HG03457 (cell line): ENCODE data around the gene CERS3.

Experiments used
- ATAC-seq: cut with Tn5 transposase; IDR thresholded peaks from one replicate; pipeline ENCODE4 v1.9.1; 2021; ENCODE audit warnings: moderate number of reproducible peaks; ENCODE audit not compliant: unreplicated experiment

The CERS3 gene

DNA sequence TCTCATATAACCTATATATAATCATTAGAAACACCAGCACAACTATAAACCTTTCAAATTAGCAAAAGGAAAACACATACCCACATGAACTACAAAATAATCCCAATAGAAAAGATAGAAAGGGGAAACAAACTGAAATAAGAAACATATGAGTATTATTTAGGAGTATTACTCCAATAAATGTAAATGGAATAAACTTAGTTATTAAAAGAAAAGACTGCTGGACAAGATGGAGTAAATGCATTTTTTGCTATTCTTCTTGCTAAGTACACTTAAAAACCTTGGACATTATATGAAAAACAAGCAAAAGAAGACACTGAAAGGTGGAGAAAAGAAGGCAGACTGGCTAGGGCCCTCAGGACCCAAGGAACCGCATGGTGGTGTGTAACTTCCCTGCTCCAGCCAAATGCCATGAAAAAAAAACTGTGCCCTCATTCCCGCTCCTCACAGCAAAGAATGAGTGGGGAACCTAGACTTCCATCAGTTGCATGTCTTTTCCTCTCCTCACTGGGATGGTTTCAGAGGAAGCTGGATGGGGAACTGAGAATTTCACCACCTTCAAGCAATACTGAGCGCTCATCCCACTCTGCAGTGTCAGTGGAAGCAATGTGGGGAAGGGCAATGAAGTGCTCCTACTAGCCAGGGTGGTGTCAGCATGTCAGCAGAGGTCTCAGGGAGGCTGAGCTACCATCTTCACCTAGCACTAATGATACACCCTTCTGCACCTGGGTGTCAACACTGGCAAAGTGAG, 143.3 kb downstream of the CERS3 start:
- no peak for ATAC-seq

DNA sequence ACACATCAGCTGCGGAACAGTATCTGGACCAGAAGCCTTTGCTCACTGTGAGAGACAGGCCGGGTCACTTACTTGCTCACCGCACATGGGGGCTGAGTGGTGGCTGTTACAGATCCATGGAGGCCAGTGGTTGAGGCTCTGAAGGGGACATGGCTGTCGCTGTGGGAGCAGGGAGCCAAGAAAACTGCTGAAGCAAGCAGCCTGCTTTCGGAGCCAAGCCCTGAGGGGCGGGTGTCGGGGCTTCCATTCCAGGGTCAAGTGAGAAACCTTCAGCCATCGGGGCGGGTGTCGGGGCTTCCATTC, 144.7 kb downstream of the CERS3 start:
- no peak for ATAC-seq

GRCh38 chr15:100383302-100384107, 145.2 kb downstream of the CERS3 start:
- no peak for ATAC-seq

DNA sequence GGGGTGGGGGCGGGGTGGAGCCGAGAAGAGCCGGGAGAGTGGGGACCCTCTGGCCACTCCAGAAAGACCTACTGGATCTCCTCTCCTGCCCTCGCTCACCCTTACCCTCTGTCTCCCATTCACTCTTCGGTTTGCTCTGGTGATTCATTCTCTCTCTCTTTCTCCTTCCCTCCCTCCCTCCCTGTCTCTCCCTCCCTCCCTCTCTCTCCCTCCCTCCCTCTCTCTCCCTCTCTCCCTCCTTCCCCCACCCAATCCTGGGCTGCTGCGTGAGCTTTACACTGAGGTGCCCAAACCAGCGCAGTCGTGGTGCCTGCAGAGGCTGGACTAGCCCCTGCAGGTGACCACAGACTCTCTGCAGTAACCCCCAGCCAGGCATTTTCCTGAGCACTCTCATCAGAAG, 154.8 kb downstream of the CERS3 start:
- ATAC-seq: no peak

DNA sequence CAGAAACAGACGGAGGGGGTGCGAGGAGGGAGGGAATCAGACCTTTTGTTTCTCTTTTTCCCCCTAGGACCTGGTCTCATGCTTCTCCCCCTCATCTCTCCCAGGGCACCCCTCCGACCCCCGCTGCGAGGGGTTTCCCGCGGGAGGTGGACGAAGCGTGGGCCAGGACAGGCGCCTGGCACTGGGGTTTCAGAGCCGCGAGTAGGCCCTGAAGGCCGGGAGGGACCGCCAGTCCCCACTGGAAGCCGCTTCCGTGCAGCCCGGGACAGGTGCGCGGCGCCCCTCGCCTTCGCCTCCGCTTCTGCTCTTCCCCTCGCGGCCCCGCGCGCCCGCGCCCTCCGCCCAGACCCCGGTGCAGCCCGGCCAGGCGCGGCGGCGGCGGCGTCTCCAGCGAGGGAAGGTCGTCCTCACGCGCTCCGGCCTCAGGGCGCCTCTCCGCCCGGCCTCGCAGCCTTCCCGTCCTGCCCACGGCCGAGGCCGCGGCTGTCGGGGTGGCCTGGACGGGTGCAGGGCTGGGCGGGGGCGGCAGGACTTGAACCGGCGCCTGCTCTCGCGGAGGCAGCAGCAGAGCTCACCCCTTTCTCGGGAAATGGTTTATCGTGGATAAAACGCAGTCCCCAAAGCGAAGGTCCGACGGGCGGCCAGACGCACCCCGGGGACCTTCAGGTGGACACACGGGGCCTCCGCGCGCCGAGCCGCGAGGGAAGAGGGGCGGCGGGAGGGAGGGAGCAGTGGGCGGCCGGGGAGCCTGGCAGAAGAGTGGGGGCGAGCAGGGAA, 155.4 kb downstream of the CERS3 start:
- ATAC-seq: no peak

- no peak for ATAC-seq
Observed at GRCh38 chr15:100372739-100373119, 156.0 kb downstream of the CERS3 start.

DNA sequence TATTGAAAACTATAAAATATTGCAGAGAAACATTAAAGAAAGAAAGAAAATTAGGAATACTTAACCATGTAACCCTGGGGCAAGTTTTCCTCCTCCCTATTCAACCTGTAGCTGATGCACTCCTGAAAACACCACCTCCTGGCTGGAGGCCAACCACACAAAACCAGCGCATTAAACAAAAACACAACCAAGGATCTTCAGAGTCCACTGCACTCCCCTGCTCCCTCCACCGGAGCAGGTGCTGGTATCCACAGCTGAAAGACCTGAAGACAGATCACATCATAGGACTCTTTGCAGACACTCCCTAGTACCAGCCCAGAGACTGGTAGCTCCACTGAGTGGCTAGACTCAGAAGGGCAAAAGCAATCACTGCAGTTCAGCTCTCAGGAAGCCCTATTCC, 173.4 kb downstream of the CERS3 start:
- no peak for ATAC-seq

DNA sequence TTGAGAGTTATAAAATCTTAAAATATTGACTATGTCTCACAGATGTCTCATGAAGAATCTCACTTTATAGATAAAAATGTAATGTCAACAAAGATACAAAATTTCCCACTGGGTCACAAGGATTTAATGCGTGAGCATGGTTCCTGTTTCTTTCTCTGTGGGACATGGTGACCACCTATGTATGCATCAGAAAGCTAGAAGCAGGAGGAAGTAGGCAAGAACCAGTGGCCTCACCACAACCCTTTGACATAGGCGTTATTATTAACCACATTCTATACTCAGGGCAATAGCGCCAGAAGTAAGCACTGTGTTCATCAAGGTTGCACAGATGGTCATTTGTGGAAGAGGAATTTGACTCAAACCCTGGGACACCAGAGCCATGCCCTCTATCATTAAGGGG, 175.3 kb downstream of the CERS3 start:
- no peak for ATAC-seq

DNA sequence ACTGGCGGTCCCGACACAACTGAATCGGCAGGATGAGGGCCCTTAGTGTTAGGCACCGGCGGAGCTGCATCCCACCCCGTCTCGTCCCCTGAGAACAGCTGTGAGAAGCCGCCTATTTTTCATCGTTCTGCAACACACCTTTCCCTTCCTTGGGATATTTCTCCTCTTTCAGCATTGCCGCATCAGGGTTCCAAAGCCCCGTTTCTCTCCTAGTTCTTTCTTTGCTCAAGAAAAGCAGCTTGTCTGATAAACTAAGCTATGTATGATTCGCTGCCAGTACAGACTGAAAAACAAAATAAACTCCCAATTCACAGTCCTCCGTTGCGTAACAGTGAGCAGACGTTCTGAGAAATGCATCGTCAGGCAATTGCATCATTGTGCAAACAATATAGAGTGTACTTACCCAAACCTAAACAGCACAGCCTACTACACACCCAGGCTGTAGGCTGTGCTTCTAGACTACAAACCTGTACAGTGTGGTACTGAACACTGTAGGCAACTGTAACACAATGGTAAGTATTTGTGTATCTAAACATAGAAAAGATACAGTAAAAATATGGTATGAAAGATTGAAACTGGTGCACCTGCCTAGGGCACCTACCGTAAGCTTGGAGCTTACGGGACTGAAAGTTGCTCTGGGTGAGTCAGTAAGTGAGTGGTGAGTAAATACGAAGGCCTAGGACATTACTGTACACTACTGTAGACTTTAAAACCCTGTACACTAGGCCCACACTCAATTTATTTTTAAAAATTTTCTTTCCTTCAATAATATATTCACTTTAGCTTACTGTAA, 178.1 kb downstream of the CERS3 start:
- ATAC-seq: no peak
